Thyroid gland (tissue), 4 donors: ENCODE data around the gene PTCD2.

Source experiments
- POLR2A ChIP-seq, 2 donors: fragments of 450-650 bp; IDR thresholded peaks; one replicate each; pipeline ENCODE4 v1.6.1; 2017; ENCODE audit warnings: antibody characterized with exemption in 2 of 2, mild to moderate bottlenecking in 2 of 2, moderate library complexity in 1 of 2
- TF ChIP-seq, protein P1 (sequence below), 6 experiments: fragments of 200-600 bp in 3 of 6; fragments of 450-650 bp in 3 of 6; sonication (generic) in 3 of 6; IDR thresholded peaks; one replicate each; pipeline ENCODE4 v1.5.1; 2016 to 2019; ENCODE audit warnings: antibody characterized with exemption in 6 of 6, mild to moderate bottlenecking in 2 of 6, inconsistent platforms in 1 of 6, moderate library complexity in 1 of 6

DNA sequence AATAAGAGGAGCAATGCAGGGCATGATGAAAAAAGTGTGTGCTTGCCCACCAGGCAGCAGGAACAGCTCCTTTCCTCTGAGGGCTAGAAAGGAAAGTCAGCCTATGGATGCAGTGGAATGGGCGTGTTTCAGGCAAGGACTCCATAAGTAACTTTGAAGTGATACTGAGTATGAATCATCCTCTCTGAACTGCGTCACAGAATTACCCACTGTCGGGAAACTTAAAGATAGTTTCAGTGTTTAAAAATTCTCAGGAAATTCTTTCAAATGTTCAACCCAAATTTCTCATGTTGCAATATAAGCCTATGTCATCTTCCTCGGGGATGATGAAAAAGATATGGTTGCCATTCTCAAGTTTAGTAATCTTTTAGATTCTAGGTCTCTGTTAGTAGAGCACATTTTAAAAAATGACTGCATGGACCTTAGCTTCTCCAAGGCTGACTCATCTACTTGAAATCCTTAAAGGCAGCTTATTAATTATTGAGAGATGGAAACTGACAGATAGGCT, 27.7 kb downstream of the PTCD2 start:
- TF ChIP-seq, protein P1, sequence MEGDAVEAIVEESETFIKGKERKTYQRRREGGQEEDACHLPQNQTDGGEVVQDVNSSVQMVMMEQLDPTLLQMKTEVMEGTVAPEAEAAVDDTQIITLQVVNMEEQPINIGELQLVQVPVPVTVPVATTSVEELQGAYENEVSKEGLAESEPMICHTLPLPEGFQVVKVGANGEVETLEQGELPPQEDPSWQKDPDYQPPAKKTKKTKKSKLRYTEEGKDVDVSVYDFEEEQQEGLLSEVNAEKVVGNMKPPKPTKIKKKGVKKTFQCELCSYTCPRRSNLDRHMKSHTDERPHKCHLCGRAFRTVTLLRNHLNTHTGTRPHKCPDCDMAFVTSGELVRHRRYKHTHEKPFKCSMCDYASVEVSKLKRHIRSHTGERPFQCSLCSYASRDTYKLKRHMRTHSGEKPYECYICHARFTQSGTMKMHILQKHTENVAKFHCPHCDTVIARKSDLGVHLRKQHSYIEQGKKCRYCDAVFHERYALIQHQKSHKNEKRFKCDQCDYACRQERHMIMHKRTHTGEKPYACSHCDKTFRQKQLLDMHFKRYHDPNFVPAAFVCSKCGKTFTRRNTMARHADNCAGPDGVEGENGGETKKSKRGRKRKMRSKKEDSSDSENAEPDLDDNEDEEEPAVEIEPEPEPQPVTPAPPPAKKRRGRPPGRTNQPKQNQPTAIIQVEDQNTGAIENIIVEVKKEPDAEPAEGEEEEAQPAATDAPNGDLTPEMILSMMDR (IDR thresholded peaks at IDR 0.05), result no peak
- no peak for TF ChIP-seq POLR2A (IDR thresholded peaks at IDR 0.05)
